Endothelial cell of umbilical vein (primary cell): ENCODE measurements around the gene STN1. TPM values are rescaled to one million over a fixed set of nuclear protein-coding genes. Genes with fewer than 3 reads are reported as not detected.

Experiments
- BruUV-seq: library from RNA; stranded (reverse); fragments of 400-500 nt; replicated peaks from 2 replicates; lab custom pipeline; 2021; lab: Mats Ljungman, UMichigan
- CTCF ChIA-PET: fragments of 300-600, 350-600 bp; sonication (Branson Sonifier 250); formaldehyde crosslinking; loops from one replicate; lab custom pipeline; 2021; ENCODE audit warnings: antibody characterized with exemption, inconsistent platforms; lab: Charles Lee
- POLR2A ChIA-PET: fragments of 300-600, 350-600 bp; sonication (Branson Sonifier 250); formaldehyde crosslinking; loops from one replicate; lab custom pipeline; 2021; ENCODE audit warnings: antibody characterized with exemption, inconsistent platforms; lab: Charles Lee
- DNase-seq: peaks from one replicate; pipeline ENCODE4 v3.0.0-alpha.2; 2011; ENCODE audit warnings: low read depth, low spot score
- FAIRE-seq: peaks from 2 replicates; lab custom pipeline; 2011; peaks lifted over from hg19 to GRCh38; lab: Jason Lieb, UNC
- H2AFZ ChIP-seq: 2 replicates; pipeline ENCODE4 v1.6.0; 2012; ENCODE audit warnings: low read depth, low read length, control low read depth, inconsistent platforms
- H3K27ac ChIP-seq: 2 replicates; pipeline ENCODE4 v1.5.1; 2011; ENCODE audit warnings: low read depth, mild to moderate bottlenecking, control low read depth, low read length, moderate library complexity; ENCODE audit not compliant: insufficient read depth
- H3K27me3 ChIP-seq, 2 experiments: 2 replicates each; pipeline versions ENCODE4 v1.6.0 to v1.6.1; 2011; ENCODE audit warnings: low read length in 2 of 2, mixed read lengths in 1 of 2; ENCODE audit not compliant: control insufficient read depth in 2 of 2, insufficient read depth in 2 of 2
- H3K36me3 ChIP-seq, 2 experiments: 2 replicates in 1 of 2; 3 replicates in 1 of 2; pipeline ENCODE4 v1.5.1; 2011; ENCODE audit warnings: low read length in 2 of 2, mild to moderate bottlenecking in 1 of 2, moderate library complexity in 1 of 2; ENCODE audit not compliant: control insufficient read depth in 2 of 2, insufficient read depth in 2 of 2; ENCODE audit errors: extremely low read depth in 1 of 2
- H3K4me1 ChIP-seq: 3 replicates; pipeline ENCODE4 v1.5.1; 2011; ENCODE audit warnings: mild to moderate bottlenecking, low read length; ENCODE audit not compliant: control insufficient read depth, insufficient read depth; ENCODE audit errors: extremely low read depth
- H3K4me2 ChIP-seq: 2 replicates; pipeline ENCODE4 v1.6.1; 2011; ENCODE audit warnings: low read length, control low read depth, mixed read lengths; ENCODE audit not compliant: insufficient read depth
- H3K4me3 ChIP-seq, 3 experiments: fragments of 200-600 bp in 1 of 3; sonication (generic), shearing (Covaris generic) in 1 of 3; replicated peaks in 1 of 3; 2 replicates each; pipeline ENCODE4 v1.5.1; 2011 to 2016; ENCODE audit warnings: control low read depth in 3 of 3, low read length in 3 of 3, mild to moderate bottlenecking in 2 of 3, inconsistent platforms in 1 of 3, low read depth in 1 of 3, moderate library complexity in 1 of 3; ENCODE audit not compliant: insufficient read depth in 1 of 3
- H3K79me2 ChIP-seq: 2 replicates; pipeline ENCODE4 v1.6.0; 2012; ENCODE audit warnings: low read length, inconsistent platforms; ENCODE audit not compliant: control insufficient read depth, insufficient read depth
- H3K9ac ChIP-seq: replicated peaks from 2 replicates; pipeline ENCODE3; 2011; ENCODE audit warnings: low read length, control low read depth; ENCODE audit not compliant: insufficient read depth; ENCODE audit errors: extremely low read depth
- H3K9me1 ChIP-seq: replicated peaks from 3 replicates; pipeline ENCODE4 v1.6.0; 2011; ENCODE audit warnings: mild to moderate bottlenecking, low read length; ENCODE audit not compliant: control insufficient read depth, insufficient read depth; ENCODE audit errors: extremely low read depth
- H3K9me3 ChIP-seq: replicated peaks from 2 replicates; pipeline ENCODE4 v1.5.1; 2012; ENCODE audit warnings: low read length, inconsistent platforms; ENCODE audit not compliant: control insufficient read depth, insufficient read depth
- H4K20me1 ChIP-seq: replicated peaks from 2 replicates; pipeline ENCODE3; 2011; ENCODE audit warnings: mild to moderate bottlenecking, low read length; ENCODE audit not compliant: control insufficient read depth, insufficient read depth; ENCODE audit errors: extremely low read depth
- CTCF ChIP-seq, 2 donors: IDR thresholded peaks; 1 replicate in 1 of 2; 2 replicates in 1 of 2; pipeline ENCODE4 v1.5.1; 2011; ENCODE audit warnings: low read length in 2 of 2, mild to moderate bottlenecking in 2 of 2, moderate library complexity in 2 of 2, control low read depth in 1 of 2, inconsistent platforms in 1 of 2, low read depth in 1 of 2; ENCODE audit not compliant: insufficient read depth in 1 of 2; ENCODE audit errors: extremely low read depth in 1 of 2
- EZH2 ChIP-seq: IDR thresholded peaks from 2 replicates; pipeline ENCODE4 v1.6.1; 2012; ENCODE audit warnings: borderline replicate concordance, low read depth, mild to moderate bottlenecking, moderate library complexity, low read length, inconsistent platforms; ENCODE audit not compliant: severe bottlenecking
- FOS ChIP-seq: IDR thresholded peaks from 2 replicates; pipeline ENCODE4 v1.6.1; 2011; ENCODE audit warnings: mild to moderate bottlenecking, low read length, moderate library complexity, borderline replicate concordance; ENCODE audit not compliant: insufficient read depth
- GATA2 ChIP-seq: IDR thresholded peaks from 2 replicates; pipeline ENCODE4 v1.7.0; 2011; ENCODE audit warnings: low read depth, mild to moderate bottlenecking, moderate library complexity, mixed read lengths, low read length; ENCODE audit not compliant: insufficient read length, insufficient read depth
- JUN ChIP-seq: IDR thresholded peaks from 2 replicates; pipeline ENCODE4 v1.6.1; 2011; ENCODE audit warnings: borderline replicate concordance, low read depth; ENCODE audit not compliant: insufficient read length, insufficient read depth
- MYC ChIP-seq: IDR thresholded peaks from one replicate; pipeline ENCODE4 v1.6.1; 2011; ENCODE audit warnings: mild to moderate bottlenecking, low read depth, low read length
- POLR2A ChIP-seq: IDR thresholded peaks from 2 replicates; pipeline ENCODE4 v1.6.1; 2012; ENCODE audit warnings: low read depth, mild to moderate bottlenecking, control low read depth, low read length
- POLR2AphosphoS5 ChIP-seq: IDR thresholded peaks from 2 replicates; pipeline ENCODE4 v1.6.1; 2012; ENCODE audit warnings: low read depth, mild to moderate bottlenecking, control low read depth, low read length, moderate library complexity; ENCODE audit not compliant: insufficient read depth
- dilution Hi-C: fragments of 300-500 bp; cut with MboI; formaldehyde crosslinking; loops from one replicate; pipeline ENCODE4 v1.15.0; 2019; ENCODE audit warnings: low sequenced_read_pairs; ENCODE audit not compliant: extremely low pct_ligation_motif_present
- intact Hi-C: fragments of 100-400 bp; cut with micrococcal nuclease; formaldehyde crosslinking; loops from one replicate; pipeline ENCODE4 v1.10.0; 2022
- polyA plus RNA-seq, 4 experiments: library from polyadenylated mRNA; depleted of rRNA in 3 of 4; stranded (reverse) in 3 of 4; unstranded in 1 of 4; fragments of >200 nt; gene quantifications; 2 replicates each; pipeline versions ENCODE4 v1.2.1 to v1.2.3, GENCODE V29; 2011 to 2012; ENCODE audit warnings: missing spikeins in 1 of 4
- total RNA-seq: library from RNA; stranded (reverse); gene quantifications from 2 replicates; pipeline ENCODE4 v1.2.3, GENCODE V29; 2021

The STN1 gene
- total and polyA plus RNA-seq, 2 donors (not counting 3 experiments of a cell fraction or from before 2014, with no cell fraction given) = 10.8 to 15.3 TPM

GRCh38 chr10:103854265-103854685, 63.7 kb downstream of the STN1 start:
- intact Hi-C loops = loop anchor here (2.0 kb wide), 1 partner anchor 41 kb away; no protein-coding TSS in a partner anchor

More at GRCh38 chr10:103854265-103854685, 63.7 kb downstream of the STN1 start:
- H3K4me1 ChIP-seq = peaks cover 43% of the 10 kb centered on the region
- H3K36me3 ChIP-seq = no peaks in the 10 kb centered on the region
- peak overlapping the region; percentile 81 for H3K4me2 ChIP-seq
- no peak for TF ChIP-seq MYC
- TF ChIP-seq GATA2 = no peak
- no peak for TF ChIP-seq EZH2
- no peak for TF ChIP-seq JUN
- TF ChIP-seq POLR2A = no peak
- no peak for TF ChIP-seq POLR2AphosphoS5
- no peak for TF ChIP-seq FOS
- no peak for TF ChIP-seq CTCF (IDR thresholded peaks at IDR 0.05; ENCODE audit: extremely low read depth in 1 of 2, insufficient read depth in 1 of 2, low read depth in 1 of 2, low read length in 2 of 2)
- peaks cover 8% of the 10 kb centered on the region for H3K79me2 ChIP-seq
- H2AFZ ChIP-seq = peak overlapping the region; percentile 77
- H3K27me3 ChIP-seq = no peaks in the 10 kb centered on the region
- H3K9me1 ChIP-seq = no peaks in the 10 kb centered on the region
- no peak for DNase-seq
- dilution Hi-C loops = loop anchor here (25.0 kb wide), 1 partner anchor 142 kb away; no protein-coding TSS in a partner anchor
- CTCF ChIA-PET = interaction anchor here (0.9 to 8.0 kb wide), 17 partner anchors 11 to 141 kb away, joined by 3 to 102 read pairs (median 4); no protein-coding TSS in a partner anchor
- H4K20me1 ChIP-seq = no peaks in the 10 kb centered on the region
- H3K4me3 ChIP-seq = peak overlapping the region; percentile 54 to 79 (median 61)
- no peak overlapping the region for H3K27ac ChIP-seq
- H3K9me3 ChIP-seq = no peaks in the 10 kb centered on the region
- H3K9ac ChIP-seq = peak overlapping the region; percentile 44
- POLR2A ChIA-PET = no interaction called here
- FAIRE-seq = no peak
- BruUV-seq = no TSS peak
